ELF-1 (cell line): ENCODE data around the gene SHPK.

ENCODE experiments used
- DNase-seq: peaks from one replicate; pipeline ENCODE4 v3.0.0-alpha.2; 2016; ENCODE audit warnings: low read depth, low spot score

SHPK gene, protein sequence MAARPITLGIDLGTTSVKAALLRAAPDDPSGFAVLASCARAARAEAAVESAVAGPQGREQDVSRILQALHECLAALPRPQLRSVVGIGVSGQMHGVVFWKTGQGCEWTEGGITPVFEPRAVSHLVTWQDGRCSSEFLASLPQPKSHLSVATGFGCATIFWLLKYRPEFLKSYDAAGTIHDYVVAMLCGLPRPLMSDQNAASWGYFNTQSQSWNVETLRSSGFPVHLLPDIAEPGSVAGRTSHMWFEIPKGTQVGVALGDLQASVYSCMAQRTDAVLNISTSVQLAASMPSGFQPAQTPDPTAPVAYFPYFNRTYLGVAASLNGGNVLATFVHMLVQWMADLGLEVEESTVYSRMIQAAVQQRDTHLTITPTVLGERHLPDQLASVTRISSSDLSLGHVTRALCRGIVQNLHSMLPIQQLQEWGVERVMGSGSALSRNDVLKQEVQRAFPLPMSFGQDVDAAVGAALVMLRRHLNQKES

DNA sequence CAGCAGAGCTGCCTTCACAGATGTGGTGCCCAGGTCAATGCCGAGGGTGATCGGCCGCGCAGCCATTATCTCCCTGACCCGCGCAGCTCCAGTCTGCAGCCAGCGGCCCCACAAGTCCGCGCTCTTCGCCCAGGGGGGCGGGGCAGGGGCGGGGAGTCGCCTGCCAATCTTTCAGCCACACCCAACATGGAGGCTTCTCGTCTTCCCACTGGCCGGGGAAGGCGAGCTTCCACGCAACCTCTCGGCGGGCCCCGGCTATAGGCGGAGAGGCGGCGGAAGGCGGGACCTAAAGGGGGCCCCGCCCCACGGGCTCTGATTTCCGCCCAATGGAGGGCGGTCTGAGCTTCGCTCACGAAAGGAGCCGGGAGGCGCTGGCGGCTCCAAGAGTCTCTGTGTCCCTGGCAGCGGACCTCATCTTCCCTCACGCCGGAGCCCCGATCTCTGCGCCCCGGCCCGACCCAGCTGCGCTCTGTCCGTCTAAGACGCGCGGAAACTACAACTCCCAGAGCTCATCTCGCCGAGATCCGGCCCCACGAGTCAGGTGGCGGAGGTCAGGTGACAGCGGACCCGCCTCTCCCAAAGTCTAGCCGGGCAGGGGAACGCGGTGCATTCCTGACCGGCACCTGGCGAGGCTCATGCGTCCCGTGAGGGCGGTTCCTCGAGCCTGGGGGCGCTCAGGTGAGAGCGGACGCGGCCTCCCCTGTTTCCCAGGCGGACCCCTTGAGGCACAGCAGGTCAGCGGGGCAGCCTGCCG lies at the start of gene SHPK, which contains the start of gene CTNS:
TSS of gene SHPK (minus strand) at position 97 of the 754 bp plus-strand sequence. CDS start at position 66, 31 bp downstream.
TSS of gene CTNS (plus strand) at position 607 of the 754 bp plus-strand sequence. CDS start 3,447 bp downstream, outside the sequence.
- DNase-seq = peak; percentile 99

- DNase-seq = no peak
Observed at GRCh38 chr17:3685174-3685573, 49.1 kb upstream of the SHPK start.

DNA sequence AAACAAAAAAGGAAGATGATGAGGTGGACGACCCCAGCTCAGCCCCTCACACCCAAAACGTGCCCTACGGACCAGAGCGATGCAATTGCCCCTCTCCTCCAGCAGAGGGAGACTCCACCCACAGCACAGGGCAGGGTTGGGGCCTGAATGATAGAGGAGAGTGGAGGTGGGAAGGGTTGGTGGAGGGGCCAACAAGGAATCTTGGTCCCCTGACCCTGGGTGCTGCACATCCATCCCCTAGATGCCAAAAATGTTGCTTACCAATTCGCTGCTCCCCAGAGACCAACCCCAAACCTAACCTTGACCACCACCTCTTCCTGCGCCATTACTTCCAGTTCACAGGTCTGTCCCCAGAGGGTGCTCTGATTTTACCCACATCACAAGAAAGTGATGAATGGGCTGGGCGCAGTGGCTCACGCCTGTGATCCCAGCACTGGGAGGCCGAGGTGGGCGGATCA lies 47.0 kb upstream of the SHPK start:
- peak; percentile 80 for DNase-seq

DNA sequence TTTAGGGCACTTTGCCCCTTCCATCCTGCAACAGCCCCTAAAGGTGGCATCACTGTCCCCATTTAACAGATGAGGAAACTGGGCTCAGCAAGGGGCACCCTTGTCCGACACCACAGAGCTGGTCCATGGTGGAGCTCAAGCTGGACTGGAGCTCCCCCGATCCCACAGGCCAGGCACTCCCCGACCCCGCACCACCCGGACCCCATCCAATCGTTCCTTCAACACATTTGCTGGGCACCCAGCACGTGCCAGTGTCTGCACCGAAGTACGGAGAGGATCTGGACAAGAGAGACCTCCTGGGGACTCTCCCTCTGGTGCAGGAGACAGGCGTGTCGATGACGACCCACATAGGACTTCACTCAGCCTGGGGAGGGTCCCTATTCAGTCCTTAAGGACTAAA lies 46.0 kb upstream of the SHPK start:
- DNase-seq = no peak

- DNase-seq = no peak
Observed at GRCh38 chr17:3681565-3681964, 45.5 kb upstream of the SHPK start.

- no peak for DNase-seq
Observed at GRCh38 chr17:3681057-3681456, 45.0 kb upstream of the SHPK start.

GRCh38 chr17:3679531-3680126 lies 43.6 kb upstream of the SHPK start:
- DNase-seq = no peak

- DNase-seq = no peak
Observed at GRCh38 chr17:3678821-3679530, 42.9 kb upstream of the SHPK start.

GRCh38 chr17:3678095-3678820 lies 42.2 kb upstream of the SHPK start:
- DNase-seq = peak; percentile 66

- no peak for DNase-seq
Observed at GRCh38 chr17:3675886-3676285, 39.8 kb upstream of the SHPK start.

DNA sequence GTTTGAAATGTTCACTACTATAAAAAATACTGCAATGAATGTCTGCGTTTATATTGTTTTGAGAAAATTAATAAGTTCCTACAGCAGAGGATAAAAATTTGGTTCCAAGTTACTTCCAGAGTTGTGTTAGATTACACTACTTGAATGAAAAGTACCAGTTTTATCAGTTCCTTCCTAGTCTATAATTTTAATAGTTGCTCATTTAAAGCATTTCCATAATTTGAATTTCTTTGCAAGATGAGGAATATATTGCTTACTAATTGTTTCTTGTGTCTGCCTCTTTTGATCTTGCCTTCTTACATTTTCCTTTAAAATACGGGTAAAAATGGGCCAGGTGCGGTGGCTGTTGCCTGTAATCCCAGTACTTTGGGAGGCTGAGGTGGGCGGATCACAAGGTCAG lies 36.5 kb upstream of the SHPK start:
- no peak for DNase-seq

GRCh38 chr17:3669548-3669947 lies 33.5 kb upstream of the SHPK start:
- no peak for DNase-seq

- DNase-seq = no peak
Observed at GRCh38 chr17:3669085-3669347, 33.0 kb upstream of the SHPK start.

GRCh38 chr17:3668279-3669084 lies 32.4 kb upstream of the SHPK start, which contains the start of the genes EMC6 and TAX1BP3:
Gene EMC6 (plus strand): TSS chr17:3668812. CDS start chr17:3669147, 335 bp downstream.
Gene TAX1BP3 (minus strand): TSS chr17:3668578. CDS start chr17:3668526, 52 bp downstream.
- DNase-seq = peak; percentile 99

DNA sequence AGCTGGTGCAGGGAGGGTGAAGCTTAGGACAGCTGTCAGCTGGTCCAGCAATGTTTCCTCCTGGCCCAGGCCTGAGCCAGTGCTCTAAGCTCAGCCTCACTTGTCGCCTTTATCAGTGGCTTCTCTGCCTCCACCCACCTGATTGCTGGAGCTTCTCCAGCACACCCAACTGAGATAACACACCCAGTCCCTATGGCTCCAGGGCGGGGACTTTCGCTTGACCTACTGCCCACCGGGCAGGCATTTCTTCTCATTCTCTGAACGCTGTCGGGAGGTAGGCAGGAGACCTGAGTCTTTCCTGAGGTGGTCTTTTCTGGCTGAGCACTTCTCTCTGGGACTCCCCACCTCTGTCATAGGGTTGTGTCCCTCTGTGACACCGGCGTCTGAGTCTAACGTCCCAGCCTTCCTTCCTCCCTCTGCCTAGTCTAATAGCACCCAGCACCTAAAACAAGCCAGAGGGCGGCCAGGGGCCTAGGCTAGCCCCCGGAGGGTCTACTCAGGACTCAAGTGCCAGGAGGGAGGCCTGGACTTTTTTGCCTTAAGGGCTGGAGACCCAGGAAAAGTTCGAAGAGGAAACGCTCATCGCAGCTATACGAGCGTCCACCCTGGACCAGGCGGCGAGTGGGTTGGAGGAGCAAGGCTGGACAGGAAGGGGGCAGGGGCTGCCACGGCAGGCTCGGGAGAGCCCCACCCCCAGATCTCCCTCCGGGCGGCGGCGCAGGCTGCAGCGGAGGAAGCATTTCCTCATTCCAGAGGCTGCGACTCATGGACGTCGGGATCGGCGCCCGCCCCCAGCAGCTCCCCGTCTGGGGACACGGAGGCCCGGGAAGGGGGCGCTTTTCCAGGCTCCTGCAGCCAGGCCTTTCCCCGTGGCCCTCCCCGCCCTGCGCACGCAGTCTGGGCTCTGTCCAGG lies 31.6 kb upstream of the SHPK start:
- peak; percentile 91 for DNase-seq

- DNase-seq = no peak
Observed at GRCh38 chr17:3666516-3666915, 30.5 kb upstream of the SHPK start.

GRCh38 chr17:3665834-3666233 lies 29.8 kb upstream of the SHPK start:
- no peak for DNase-seq

GRCh38 chr17:3663102-3664011 lies 27.3 kb upstream of the SHPK start:
- DNase-seq = no peak
